Measurements from ENCODE around the gene FDX2. TPM values are rescaled to one million over a fixed set of nuclear protein-coding genes. Genes with fewer than 3 reads are reported as not detected.
"Not testable (repeated sequence)": the region's sequence is repeated elsewhere in the genome, so short reads cannot be mapped to it uniquely, and the experiment has no call there.

Gene FDX2
- total RNA-seq, 2 experiments from 2014 or later = 3.5 to 3.7 TPM

GRCh38 chr19:10339977-10340376, 24.2 kb upstream of the FDX2 start:
- H3K27ac Mint-ChIP-seq = peak overlapping the region; percentile 93
- no peaks in the 10 kb centered on the region for H3K27me3 Mint-ChIP-seq
- H3K9me3 Mint-ChIP-seq = no peaks in the 10 kb centered on the region
- POLR2A ChIA-PET = interaction anchor here (0.7 to 1.8 kb wide), 4 partner anchors 12 to 69 kb away, joined by 3 to 10 read pairs (median 3); partner anchors contain the start of gene ICAM1
- CTCF ChIA-PET = interaction anchor here (1.0 to 1.5 kb wide), 2 partner anchors 49 to 70 kb away, joined by 5 to 6 read pairs; no protein-coding TSS in a partner anchor
- DNase-seq = no peak
- H3K36me3 Mint-ChIP-seq (ENCODE audit: low read depth) = peaks cover 19% of the 10 kb centered on the region
- peak overlapping the region; percentile 99 for H3K4me3 Mint-ChIP-seq
- peaks cover 35% of the 10 kb centered on the region for H3K4me1 Mint-ChIP-seq

- H3K9me3 Mint-ChIP-seq = no peaks in the 10 kb centered on the region
- H3K4me3 Mint-ChIP-seq = peak within 1 kb of the TSS; percentile 99
- DNase-seq = peak; percentile 80
- peaks cover 24% of the 10 kb centered on the region for H3K36me3 Mint-ChIP-seq (ENCODE audit: low read depth)
- H3K27me3 Mint-ChIP-seq = no peaks in the 10 kb centered on the region
- H3K4me1 Mint-ChIP-seq = peaks cover 38% of the 10 kb centered on the region
- peak within 1 kb of the TSS; percentile 93 for H3K27ac Mint-ChIP-seq
- ChIA-PET CTCF (interaction anchor here (1.5 kb wide), 1 partner anchor 49 kb away, joined by 5 read pairs; no protein-coding TSS in a partner anchor), POLR2A (interaction anchor here (1.1 to 1.8 kb wide), 2 partner anchors 11 to 69 kb away, joined by 3 to 10 read pairs; partner anchors contain the start of gene ICAM1)
These were observed 23.7 kb upstream of the FDX2 start, which contains the start of gene ICAM3 for GRCh38 chr19:10339380-10339960. Gene ICAM3 (minus strand): TSS chr19:10339624. CDS start chr19:10339614, 10 bp downstream.

GRCh38 chr19:10338940-10339339, 23.1 kb upstream of the FDX2 start:
- Mint-ChIP-seq H3K4me1 (peaks cover 43% of the 10 kb centered on the region), H3K9me3 (no peaks in the 10 kb centered on the region), H3K27me3 (no peaks in the 10 kb centered on the region), H3K36me3 (ENCODE audit: low read depth) (peaks cover 29% of the 10 kb centered on the region), H3K27ac (peak overlapping the region; percentile 93), H3K4me3 (peak overlapping the region; percentile 99)
- DNase-seq = no peak
- ChIA-PET POLR2A (no interaction called here), CTCF (interaction anchor here (1.0 kb wide), 2 partner anchors 28 to 50 kb away, joined by 3 to 4 read pairs; no protein-coding TSS in a partner anchor)

- Mint-ChIP-seq H3K4me1 (peaks cover 61% of the 10 kb centered on the region), H3K36me3 (ENCODE audit: low read depth) (peaks cover 44% of the 10 kb centered on the region)
- POLR2A ChIA-PET = interaction anchor here (1.3 kb wide), 1 partner anchor 21 kb away, joined by 3 read pairs; the partner anchor contains the start of gene FDX2
- H3K27ac Mint-ChIP-seq, DNase-seq, H3K9me3 Mint-ChIP-seq, H3K27me3 Mint-ChIP-seq, H3K4me3 Mint-ChIP-seq: not testable (repeated sequence)
- CTCF ChIA-PET = interaction anchor here (0.7 to 1.5 kb wide), 2 partner anchors 52 to 123 kb away, joined by 3 to 4 read pairs; no protein-coding TSS in a partner anchor
These were observed 20.9 kb upstream of the FDX2 start for GRCh38 chr19:10336725-10337124.

- H3K9me3 Mint-ChIP-seq = no peaks in the 10 kb centered on the region
- H3K36me3 Mint-ChIP-seq (ENCODE audit: low read depth) = peaks cover 44% of the 10 kb centered on the region
- ChIA-PET CTCF (interaction anchor here (1.5 kb wide), 1 partner anchor 53 kb away, joined by 3 read pairs; no protein-coding TSS in a partner anchor), POLR2A (no interaction called here)
- no peak overlapping the region for H3K4me3 Mint-ChIP-seq
- no peak for DNase-seq
- no peak overlapping the region for H3K27ac Mint-ChIP-seq
- peaks cover 59% of the 10 kb centered on the region for H3K4me1 Mint-ChIP-seq
- H3K27me3 Mint-ChIP-seq = no peaks in the 10 kb centered on the region
These were observed 19.7 kb upstream of the FDX2 start for GRCh38 chr19:10335352-10335985.

GRCh38 chr19:10334588-10335351, 19.0 kb upstream of the FDX2 start:
- no peaks in the 10 kb centered on the region for H3K27me3 Mint-ChIP-seq
- H3K4me3 Mint-ChIP-seq = no peak overlapping the region
- peak; percentile 55 for DNase-seq
- peaks cover 56% of the 10 kb centered on the region for H3K4me1 Mint-ChIP-seq
- no peak overlapping the region for H3K27ac Mint-ChIP-seq
- no peaks in the 10 kb centered on the region for H3K9me3 Mint-ChIP-seq
- ChIA-PET CTCF (interaction anchor here (1.5 kb wide), 1 partner anchor 56 kb away, joined by 3 read pairs; no protein-coding TSS in a partner anchor), POLR2A (interaction anchor here (1.1 to 3.4 kb wide), 8 partner anchors 10 to 83 kb away, joined by 3 to 36 read pairs (median 4); partner anchors contain the start of genes ICAM1, ICAM5 and TYK2)
- peaks cover 48% of the 10 kb centered on the region for H3K36me3 Mint-ChIP-seq (ENCODE audit: low read depth)

GRCh38 chr19:10333758-10334587, 18.2 kb upstream of the FDX2 start:
- POLR2A ChIA-PET = interaction anchor here (0.7 to 3.4 kb wide), 17 partner anchors 8 to 230 kb away, joined by 3 to 36 read pairs (median 4); partner anchors contain the start of genes CDC37, DNMT1, ICAM1 and ICAM4
- H3K9me3 Mint-ChIP-seq = no peaks in the 10 kb centered on the region
- CTCF ChIA-PET = interaction anchor here (0.6 to 3.3 kb wide), 8 partner anchors 9 to 75 kb away, joined by 3 to 23 read pairs (median 4); partner anchors contain the start of genes ICAM1 and TYK2
- peak overlapping the region; percentile 84 for H3K4me3 Mint-ChIP-seq
- H3K27me3 Mint-ChIP-seq = no peaks in the 10 kb centered on the region
- H3K27ac Mint-ChIP-seq = peak overlapping the region; percentile 90
- peaks cover 50% of the 10 kb centered on the region for H3K36me3 Mint-ChIP-seq (ENCODE audit: low read depth)
- DNase-seq = no peak
- H3K4me1 Mint-ChIP-seq = peaks cover 48% of the 10 kb centered on the region

GRCh38 chr19:10332965-10333757, 17.3 kb upstream of the FDX2 start, which contains the start of gene RAVER1:
Gene RAVER1 (minus strand): TSS chr19:10333529. CDS start chr19:10333507, 22 bp downstream.
- CTCF ChIA-PET = interaction anchor here (0.6 to 3.3 kb wide), 9 partner anchors 9 to 74 kb away, joined by 3 to 23 read pairs (median 3); partner anchors contain the start of genes ICAM1 and TYK2
- Mint-ChIP-seq H3K27ac (peak within 1 kb of the TSS; percentile 90), H3K4me3 (peak within 1 kb of the TSS; percentile 84), H3K27me3 (no peaks in the 10 kb centered on the region), H3K4me1 (peaks cover 40% of the 10 kb centered on the region), H3K9me3 (no peaks in the 10 kb centered on the region), H3K36me3 (ENCODE audit: low read depth) (peaks cover 43% of the 10 kb centered on the region)
- peak; percentile 98 for DNase-seq
- POLR2A ChIA-PET = interaction anchor here (0.7 to 3.4 kb wide), 16 partner anchors 8 to 229 kb away, joined by 3 to 36 read pairs (median 4); partner anchors contain the start of genes CDC37, DNMT1, ICAM1 and ICAM4

- H3K27ac Mint-ChIP-seq = peak overlapping the region; percentile 90
- no peaks in the 10 kb centered on the region for H3K27me3 Mint-ChIP-seq
- ChIA-PET POLR2A (interaction anchor here (1.0 to 3.4 kb wide), 8 partner anchors 7 to 229 kb away, joined by 3 to 36 read pairs (median 8); partner anchors contain the start of genes ICAM1, ICAM4 and TYK2), CTCF (interaction anchor here (1.0 to 3.3 kb wide), 5 partner anchors 56 to 526 kb away, joined by 3 to 23 read pairs (median 3); partner anchors contain the start of gene ICAM1)
- no peak for DNase-seq
- peaks cover 49% of the 10 kb centered on the region for H3K36me3 Mint-ChIP-seq (ENCODE audit: low read depth)
- no peaks in the 10 kb centered on the region for H3K9me3 Mint-ChIP-seq
- H3K4me3 Mint-ChIP-seq = peak overlapping the region; percentile 84
- peaks cover 38% of the 10 kb centered on the region for H3K4me1 Mint-ChIP-seq
These were observed 16.5 kb upstream of the FDX2 start for GRCh38 chr19:10332158-10332964.

GRCh38 chr19:10329555-10329954, 13.7 kb upstream of the FDX2 start:
- ChIA-PET CTCF (interaction anchor here (1.4 kb wide), 1 partner anchor 59 kb away, joined by 4 read pairs; no protein-coding TSS in a partner anchor), POLR2A (no interaction called here)
- no peak overlapping the region for H3K27ac Mint-ChIP-seq
- no peak overlapping the region for H3K4me3 Mint-ChIP-seq
- peaks cover 36% of the 10 kb centered on the region for H3K36me3 Mint-ChIP-seq (ENCODE audit: low read depth)
- H3K4me1 Mint-ChIP-seq = peaks cover 27% of the 10 kb centered on the region
- H3K27me3 Mint-ChIP-seq = no peaks in the 10 kb centered on the region
- no peaks in the 10 kb centered on the region for H3K9me3 Mint-ChIP-seq
- DNase-seq = no peak
